ENCODE measurements around the gene ITPRIPL2.

The ITPRIPL2 gene

DNA sequence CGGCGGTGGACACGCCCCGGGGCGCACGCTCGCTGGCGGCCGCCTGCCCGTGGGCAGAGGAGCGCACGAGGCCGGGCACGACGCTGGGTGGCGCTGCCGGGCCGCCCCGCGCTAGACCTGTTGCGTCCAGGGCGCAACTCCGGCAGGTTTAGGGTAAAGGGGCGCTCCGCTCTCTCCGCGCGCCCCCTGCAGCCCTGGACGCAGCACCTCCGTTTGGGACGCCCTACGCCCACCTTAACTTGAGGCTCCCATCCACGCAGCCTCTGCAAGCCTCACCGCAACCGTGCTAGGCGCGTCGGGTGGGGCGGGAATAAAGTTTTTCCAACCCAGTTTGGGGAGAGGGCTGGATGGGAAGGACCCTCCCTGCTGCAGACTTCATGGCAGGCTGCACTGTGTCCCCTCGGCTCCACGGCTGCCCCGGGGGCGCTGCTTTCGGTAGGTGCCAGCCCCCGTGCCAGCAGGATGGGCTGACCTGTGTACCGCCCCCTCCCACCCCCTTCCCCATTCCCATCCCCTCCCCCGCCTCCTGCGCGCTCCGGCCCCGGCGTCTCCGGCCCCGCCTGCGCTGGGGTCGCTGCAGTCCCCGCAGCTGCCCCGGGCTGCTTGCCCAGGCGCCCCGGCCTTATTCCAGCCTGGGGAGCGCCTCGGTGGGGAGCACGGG is 54.1 kb downstream of the ITPRIPL2 start, which contains the start of gene SYT17:
Gene SYT17 (plus strand): TSS at position 531 of the 661 bp plus-strand sequence. CDS start 407 bp downstream, outside the sequence.
- peak; percentile 85 for DNase-seq
- in situ Hi-C loops (cut with MboI; ENCODE audit: low pct_unique_long_range_greater_than_20kb, low sequenced_read_pairs): no loop called here

DNA sequence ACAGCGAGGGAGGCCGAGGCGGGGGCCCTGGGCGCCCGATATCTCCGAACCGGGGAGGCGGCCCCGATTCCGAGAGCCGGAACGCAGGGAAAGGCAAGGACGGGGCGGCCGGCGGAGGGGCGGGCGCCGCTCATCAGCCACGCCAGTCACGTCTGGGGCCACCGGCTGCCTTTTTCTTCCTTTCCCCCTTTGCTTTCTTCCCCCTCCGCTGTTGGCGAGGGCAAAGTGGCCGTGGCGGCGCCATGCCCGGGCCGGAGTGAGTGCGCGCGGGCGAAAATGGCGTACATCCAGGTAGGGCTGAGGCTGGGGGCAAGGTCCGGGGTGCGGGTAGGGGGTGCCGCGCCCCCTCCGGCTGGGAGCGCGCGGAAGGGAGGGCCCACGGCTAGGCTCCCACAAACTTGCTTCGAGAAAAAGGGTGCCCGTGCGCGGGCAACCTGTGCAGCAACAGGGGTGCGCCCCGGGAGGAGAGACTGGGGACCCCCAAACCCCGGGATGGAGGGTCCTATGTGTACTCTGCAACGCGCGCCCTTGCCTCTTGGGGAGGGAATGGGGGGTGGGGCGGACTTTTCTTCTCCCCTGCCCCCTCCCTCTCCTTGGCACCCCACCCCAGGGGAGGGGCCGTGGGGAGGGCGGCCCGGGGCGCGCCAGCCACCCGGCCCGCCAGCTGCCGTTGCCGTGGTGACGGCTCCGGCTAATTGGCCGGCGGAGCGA is 54.8 kb downstream of the ITPRIPL2 start:
- in situ Hi-C loops (cut with MboI; ENCODE audit: low pct_unique_long_range_greater_than_20kb, low sequenced_read_pairs): no loop called here
- peak; percentile 8 for DNase-seq

DNA sequence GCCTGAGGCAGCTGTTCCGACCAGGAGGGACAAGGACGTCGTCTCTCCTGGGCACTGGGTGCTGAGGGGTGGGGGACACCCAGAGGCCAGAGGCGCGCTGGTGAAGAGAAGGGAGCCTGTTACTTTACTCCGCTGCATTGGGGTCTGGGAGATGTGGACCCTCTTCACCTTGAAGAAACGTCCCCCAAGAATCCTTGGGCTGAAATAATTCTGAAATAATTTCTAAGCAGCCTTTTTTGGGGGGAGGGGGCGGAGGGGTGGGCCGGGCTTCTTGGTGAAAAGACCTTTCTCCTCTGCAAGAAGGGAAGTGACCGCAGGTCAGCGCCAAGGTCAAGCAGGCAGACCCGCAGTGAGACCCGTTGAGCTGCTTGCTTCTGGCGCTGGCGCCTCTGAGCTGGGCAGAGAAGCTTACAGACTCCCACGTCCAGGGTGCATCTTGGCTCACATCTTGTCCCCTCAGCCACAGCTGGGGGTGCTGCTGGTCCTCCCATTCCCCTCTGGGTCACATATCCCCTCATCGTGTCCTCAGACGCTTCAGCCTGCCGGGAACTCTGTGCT is 55.4 kb downstream of the ITPRIPL2 start:
- in situ Hi-C loops (cut with MboI; ENCODE audit: low pct_unique_long_range_greater_than_20kb, low sequenced_read_pairs): no loop called here
- DNase-seq: no peak

DNA sequence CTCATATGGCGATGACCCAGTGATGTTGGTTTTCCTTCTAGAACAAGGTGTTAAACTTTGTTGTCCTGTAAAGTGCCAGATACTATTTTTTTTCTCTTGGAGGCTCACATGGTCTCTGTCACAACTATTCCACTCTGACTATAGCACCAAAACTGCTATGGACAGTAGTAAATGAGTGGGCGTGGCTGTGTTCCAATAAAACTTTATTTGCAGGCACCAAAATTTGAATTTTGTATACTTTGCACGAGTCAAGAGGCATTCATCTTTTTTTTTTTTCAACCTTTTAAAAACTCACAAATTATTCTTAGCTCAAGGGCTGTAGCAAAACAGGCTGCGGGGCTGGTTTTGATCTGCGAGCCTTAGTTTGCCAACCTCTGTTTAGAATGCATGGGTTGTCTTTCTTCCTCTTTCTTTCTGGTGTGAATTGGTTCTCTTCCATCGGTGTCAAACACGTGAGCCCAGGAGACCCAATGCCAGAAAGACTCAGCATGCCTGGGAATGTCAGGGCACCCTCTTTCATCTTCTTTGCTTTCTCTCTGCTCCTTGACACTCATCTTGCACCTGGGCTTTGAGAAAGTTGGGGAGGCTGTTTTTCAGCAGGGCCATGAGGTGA is 56.4 kb downstream of the ITPRIPL2 start:
- in situ Hi-C loops (cut with MboI; ENCODE audit: low pct_unique_long_range_greater_than_20kb, low sequenced_read_pairs): no loop called here
- no peak for DNase-seq

All from KBM-7 (cell line).